ENCODE data around the gene DYNLRB2. TPM values are rescaled to one million over a fixed set of nuclear protein-coding genes. Genes with fewer than 3 reads are reported as not detected.

DYNLRB2 gene
- total RNA-seq, 2 experiments from 2014 or later, result not detected

DNA sequence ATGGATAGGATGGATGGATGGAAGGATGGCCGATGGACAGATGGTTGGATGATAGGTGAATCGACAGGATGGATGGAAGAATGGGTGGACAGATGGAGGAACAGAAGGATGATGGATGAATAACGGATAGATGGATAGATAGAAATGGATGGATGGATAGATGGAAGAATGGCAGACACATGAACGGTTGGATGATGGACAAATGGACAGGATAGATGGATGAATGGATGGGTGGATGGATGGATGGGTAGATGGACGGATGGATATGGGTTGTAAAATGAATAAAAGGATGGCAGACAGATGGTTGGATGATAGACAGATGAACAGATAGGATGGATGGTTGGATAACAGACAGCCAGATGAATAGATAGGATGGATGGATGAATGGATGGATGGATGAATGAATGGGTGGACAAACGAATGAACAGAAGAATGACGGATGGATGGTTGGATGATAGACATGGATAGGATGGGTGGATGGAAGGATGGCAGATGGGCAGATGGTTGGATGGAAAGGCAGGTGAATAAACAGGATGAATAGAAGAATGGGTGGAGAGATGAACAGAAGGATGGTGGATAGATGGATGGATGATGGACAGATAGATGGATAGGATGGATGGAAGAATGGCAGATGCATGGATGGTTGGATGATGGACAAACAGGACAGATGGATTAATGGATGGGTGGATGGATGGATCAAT, 55.9 kb downstream of the DYNLRB2 start:
- ATAC-seq (no peak), DNase-seq (no peak)
- POLR2A ChIA-PET, result no interaction called here
- Mint-ChIP-seq H3K4me1 (ENCODE audit: low read depth) (peaks cover 15% of the 10 kb centered on the region), H3K27ac (no peak overlapping the region), H3K36me3 (ENCODE audit: low read depth) (peaks cover 2% of the 10 kb centered on the region), H3K9me3 (peaks cover 11% of the 10 kb centered on the region), H3K4me3 (no peak overlapping the region), H3K27me3 (peaks cover 10% of the 10 kb centered on the region)
- TF ChIP-seq, protein P1, sequence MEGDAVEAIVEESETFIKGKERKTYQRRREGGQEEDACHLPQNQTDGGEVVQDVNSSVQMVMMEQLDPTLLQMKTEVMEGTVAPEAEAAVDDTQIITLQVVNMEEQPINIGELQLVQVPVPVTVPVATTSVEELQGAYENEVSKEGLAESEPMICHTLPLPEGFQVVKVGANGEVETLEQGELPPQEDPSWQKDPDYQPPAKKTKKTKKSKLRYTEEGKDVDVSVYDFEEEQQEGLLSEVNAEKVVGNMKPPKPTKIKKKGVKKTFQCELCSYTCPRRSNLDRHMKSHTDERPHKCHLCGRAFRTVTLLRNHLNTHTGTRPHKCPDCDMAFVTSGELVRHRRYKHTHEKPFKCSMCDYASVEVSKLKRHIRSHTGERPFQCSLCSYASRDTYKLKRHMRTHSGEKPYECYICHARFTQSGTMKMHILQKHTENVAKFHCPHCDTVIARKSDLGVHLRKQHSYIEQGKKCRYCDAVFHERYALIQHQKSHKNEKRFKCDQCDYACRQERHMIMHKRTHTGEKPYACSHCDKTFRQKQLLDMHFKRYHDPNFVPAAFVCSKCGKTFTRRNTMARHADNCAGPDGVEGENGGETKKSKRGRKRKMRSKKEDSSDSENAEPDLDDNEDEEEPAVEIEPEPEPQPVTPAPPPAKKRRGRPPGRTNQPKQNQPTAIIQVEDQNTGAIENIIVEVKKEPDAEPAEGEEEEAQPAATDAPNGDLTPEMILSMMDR (IDR thresholded peaks at IDR 0.05), result no peak
- CTCF ChIA-PET, result no interaction called here
- intact Hi-C loops (cut with micrococcal nuclease), result no loop called here

DNA sequence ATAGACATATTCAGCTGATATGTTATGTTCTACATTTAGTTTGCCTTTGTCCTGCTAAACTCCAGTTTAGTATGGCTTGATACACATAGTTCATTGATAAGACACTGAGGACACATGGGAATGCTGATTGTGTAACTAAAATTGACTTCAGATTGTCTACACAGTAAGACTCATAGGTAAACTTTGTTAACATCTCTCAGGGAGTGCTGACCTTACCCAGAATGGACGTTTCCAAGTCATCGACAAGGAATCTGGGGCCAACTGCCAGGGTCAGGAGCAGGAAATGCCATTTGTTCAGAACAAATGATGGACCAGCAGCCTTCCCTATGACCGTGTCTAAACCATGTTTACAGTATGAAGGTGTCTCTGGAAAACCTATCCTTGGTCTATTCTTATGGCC, 58.7 kb downstream of the DYNLRB2 start:
- ATAC-seq (no peak), DNase-seq (no peak)
- Mint-ChIP-seq H3K27me3 (peaks cover 3% of the 10 kb centered on the region), H3K36me3 (ENCODE audit: low read depth) (no peaks in the 10 kb centered on the region), H3K4me3 (no peak overlapping the region), H3K9me3 (peaks cover 5% of the 10 kb centered on the region), H3K4me1 (ENCODE audit: low read depth) (peaks cover 11% of the 10 kb centered on the region), H3K27ac (no peak overlapping the region)
- TF ChIP-seq, protein P1 (IDR thresholded peaks at IDR 0.05), result no peak
- CTCF ChIA-PET, result no interaction called here
- POLR2A ChIA-PET, result no interaction called here
- intact Hi-C loops (cut with micrococcal nuclease), result no loop called here

All from activated CD8-positive, alpha-beta T cell treated with anti-CD3 and anti-CD28 coated beads for 36 hours (primary cell).